ENCODE measurements around the gene COX8C. TPM values are rescaled to one million over a fixed set of nuclear protein-coding genes. Genes with fewer than 3 reads are reported as not detected.
A peak's percentile ranks its signal among the peaks of the same experiment; 100 is the strongest.

COX8C gene
- total and polyA plus RNA-seq, 2 experiments from 2014 or later: 0.73 TPM; not detected in 1

DNA sequence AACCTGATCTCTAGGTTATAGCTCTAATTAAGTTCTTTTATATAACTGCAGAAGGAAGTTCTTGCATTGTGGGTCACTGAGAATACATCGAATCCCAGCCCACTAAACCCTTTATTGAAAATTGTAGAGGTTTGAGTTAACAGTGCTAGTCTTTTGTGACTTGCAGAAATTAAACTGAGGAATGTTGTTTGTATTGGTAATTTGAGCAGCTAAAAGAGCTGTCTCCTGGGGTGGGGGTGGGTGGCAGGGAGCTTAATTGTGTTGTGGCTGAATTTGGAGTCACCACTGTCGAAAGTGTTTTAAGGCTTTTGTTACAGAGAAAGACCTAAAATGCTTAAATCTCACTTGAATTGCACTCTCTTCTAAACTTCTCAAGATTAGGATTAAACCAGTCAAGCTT, 3.2 kb upstream of the COX8C start:
- Histone ChIP-seq H3F3A (replicated peaks; ENCODE audit: low read depth) (peaks cover 10% of the 10 kb centered on the region; the same call in 1 of the 2 replicates), H3K36me3 (ENCODE audit: insufficient read depth) (peaks cover 15% of the 10 kb centered on the region; the same call in 1 of the 2 replicates), H3K27ac (ENCODE audit: low read depth) (peak overlapping the region; percentile 97), H3K9me2 (ENCODE audit: insufficient read depth) (peaks cover 9% of the 10 kb centered on the region), H4K20me1 (replicated peaks; ENCODE audit: insufficient read depth) (no peaks in the 10 kb centered on the region), H3K79me2 (replicated peaks; ENCODE audit: insufficient read depth) (no peaks in the 10 kb centered on the region), H3K4me3 (peak overlapping the region; percentile 35), H3K4me1 (ENCODE audit: insufficient read depth) (peaks cover 29% of the 10 kb centered on the region), H3K4me2 (peak overlapping the region; percentile 58), H3K27me3 (ENCODE audit: insufficient read depth) (no peaks in the 10 kb centered on the region), H2AFZ (peak overlapping the region; percentile 6; the same call in 1 of the 2 replicates)
- Mint-ChIP-seq H3K4me1 (peaks cover 24% of the 10 kb centered on the region), H3K27me3 (ENCODE audit: insufficient read depth, low read depth, poor library complexity) (peaks cover 8% of the 10 kb centered on the region), H3K4me3 (peak overlapping the region; percentile 37; the same call in 2 of the 3 replicates), H3K9me3 (peaks cover 63% of the 10 kb centered on the region), H3K36me3 (ENCODE audit: low read depth) (peaks cover 54% of the 10 kb centered on the region), H3K27ac (peak overlapping the region; percentile 94)
- DNase-seq (ENCODE audit: low spot score) (peak; percentile 75), ATAC-seq (peak; percentile 82)
- no peak for TF ChIP-seq ZNF331 (CRISPR knock-in tag; IDR thresholded peaks at IDR 0.05; ENCODE audit: low read depth)
- TF ChIP-seq, protein P1, sequence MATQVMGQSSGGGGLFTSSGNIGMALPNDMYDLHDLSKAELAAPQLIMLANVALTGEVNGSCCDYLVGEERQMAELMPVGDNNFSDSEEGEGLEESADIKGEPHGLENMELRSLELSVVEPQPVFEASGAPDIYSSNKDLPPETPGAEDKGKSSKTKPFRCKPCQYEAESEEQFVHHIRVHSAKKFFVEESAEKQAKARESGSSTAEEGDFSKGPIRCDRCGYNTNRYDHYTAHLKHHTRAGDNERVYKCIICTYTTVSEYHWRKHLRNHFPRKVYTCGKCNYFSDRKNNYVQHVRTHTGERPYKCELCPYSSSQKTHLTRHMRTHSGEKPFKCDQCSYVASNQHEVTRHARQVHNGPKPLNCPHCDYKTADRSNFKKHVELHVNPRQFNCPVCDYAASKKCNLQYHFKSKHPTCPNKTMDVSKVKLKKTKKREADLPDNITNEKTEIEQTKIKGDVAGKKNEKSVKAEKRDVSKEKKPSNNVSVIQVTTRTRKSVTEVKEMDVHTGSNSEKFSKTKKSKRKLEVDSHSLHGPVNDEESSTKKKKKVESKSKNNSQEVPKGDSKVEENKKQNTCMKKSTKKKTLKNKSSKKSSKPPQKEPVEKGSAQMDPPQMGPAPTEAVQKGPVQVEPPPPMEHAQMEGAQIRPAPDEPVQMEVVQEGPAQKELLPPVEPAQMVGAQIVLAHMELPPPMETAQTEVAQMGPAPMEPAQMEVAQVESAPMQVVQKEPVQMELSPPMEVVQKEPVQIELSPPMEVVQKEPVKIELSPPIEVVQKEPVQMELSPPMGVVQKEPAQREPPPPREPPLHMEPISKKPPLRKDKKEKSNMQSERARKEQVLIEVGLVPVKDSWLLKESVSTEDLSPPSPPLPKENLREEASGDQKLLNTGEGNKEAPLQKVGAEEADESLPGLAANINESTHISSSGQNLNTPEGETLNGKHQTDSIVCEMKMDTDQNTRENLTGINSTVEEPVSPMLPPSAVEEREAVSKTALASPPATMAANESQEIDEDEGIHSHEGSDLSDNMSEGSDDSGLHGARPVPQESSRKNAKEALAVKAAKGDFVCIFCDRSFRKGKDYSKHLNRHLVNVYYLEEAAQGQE (IDR thresholded peaks at IDR 0.05; ENCODE audit: unreplicated experiment): no peak
- TF ChIP-seq, protein P2, sequence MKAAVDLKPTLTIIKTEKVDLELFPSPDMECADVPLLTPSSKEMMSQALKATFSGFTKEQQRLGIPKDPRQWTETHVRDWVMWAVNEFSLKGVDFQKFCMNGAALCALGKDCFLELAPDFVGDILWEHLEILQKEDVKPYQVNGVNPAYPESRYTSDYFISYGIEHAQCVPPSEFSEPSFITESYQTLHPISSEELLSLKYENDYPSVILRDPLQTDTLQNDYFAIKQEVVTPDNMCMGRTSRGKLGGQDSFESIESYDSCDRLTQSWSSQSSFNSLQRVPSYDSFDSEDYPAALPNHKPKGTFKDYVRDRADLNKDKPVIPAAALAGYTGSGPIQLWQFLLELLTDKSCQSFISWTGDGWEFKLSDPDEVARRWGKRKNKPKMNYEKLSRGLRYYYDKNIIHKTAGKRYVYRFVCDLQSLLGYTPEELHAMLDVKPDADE (IDR thresholded peaks at IDR 0.05): no peak
- TF ChIP-seq JUNB (IDR thresholded peaks at IDR 0.05; ENCODE audit: unreplicated experiment): no peak

DNA sequence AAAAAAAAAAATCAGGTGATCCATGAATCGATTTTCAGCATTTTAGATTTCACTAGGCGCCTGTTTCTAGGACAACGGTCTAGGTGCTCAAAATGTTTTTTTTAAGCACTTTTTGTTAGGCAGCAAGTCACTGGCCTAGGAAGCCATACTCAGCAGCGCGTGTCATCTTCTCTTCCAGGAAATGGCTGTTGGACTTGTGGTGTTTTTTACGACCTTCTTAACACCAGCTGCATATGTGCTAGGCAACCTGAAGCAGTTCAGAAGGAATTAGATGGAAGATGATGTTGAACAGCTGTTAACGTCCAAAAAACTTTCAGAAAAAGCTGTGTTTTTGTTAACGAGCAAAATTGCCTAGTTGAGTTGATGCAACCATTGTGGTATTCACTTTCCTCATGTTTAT, 868 bp downstream of the COX8C start:
- H3K27ac Mint-ChIP-seq: no peak overlapping the region
- peaks cover 29% of the 10 kb centered on the region for H3K9me3 Mint-ChIP-seq
- peaks cover 21% of the 10 kb centered on the region for H3K36me3 Mint-ChIP-seq (ENCODE audit: low read depth)
- no peak overlapping the region for H3K4me3 Mint-ChIP-seq
- Histone ChIP-seq H4K20me1 (replicated peaks; ENCODE audit: insufficient read depth) (no peaks in the 10 kb centered on the region), H3K36me3 (ENCODE audit: insufficient read depth) (no peaks in the 10 kb centered on the region), H3F3A (replicated peaks; ENCODE audit: low read depth) (0 out of 2 replicates have a peak, but pooled peaks cover 4% of the 10 kb centered on the region), H2AFZ (no peak overlapping the region), H3K27me3 (ENCODE audit: insufficient read depth) (no peaks in the 10 kb centered on the region), H3K4me3 (no peak overlapping the region), H3K4me2 (no peak overlapping the region), H3K9me2 (ENCODE audit: insufficient read depth) (peaks cover 9% of the 10 kb centered on the region), H3K79me2 (replicated peaks; ENCODE audit: insufficient read depth) (no peaks in the 10 kb centered on the region), H3K4me1 (ENCODE audit: insufficient read depth) (peaks cover 31% of the 10 kb centered on the region), H3K27ac (ENCODE audit: low read depth) (no peak overlapping the region)
- ATAC-seq: no peak
- H3K4me1 Mint-ChIP-seq: peaks cover 32% of the 10 kb centered on the region
- DNase-seq (ENCODE audit: low spot score): no peak
- no peaks in the 10 kb centered on the region for H3K27me3 Mint-ChIP-seq (ENCODE audit: insufficient read depth, low read depth, poor library complexity)
- TF ChIP-seq EZH2phosphoT487 (IDR thresholded peaks at IDR 0.05; ENCODE audit: unreplicated experiment): no peak
- no peak for TF ChIP-seq EZH2 (IDR thresholded peaks at IDR 0.05; ENCODE audit: low read depth, unreplicated experiment)
- no peak for TF ChIP-seq ZNF331 (CRISPR knock-in tag; IDR thresholded peaks at IDR 0.05; ENCODE audit: low read depth)
- TF ChIP-seq STAT1 (IDR thresholded peaks at IDR 0.05; ENCODE audit: unreplicated experiment): no peak
- TF ChIP-seq, protein P1 (IDR thresholded peaks at IDR 0.05; ENCODE audit: unreplicated experiment): no peak
- TF ChIP-seq, protein P2 (IDR thresholded peaks at IDR 0.05): no peak
- TF ChIP-seq POLR2AphosphoS5 (IDR thresholded peaks at IDR 0.05; ENCODE audit: low read depth): no peak
- TF ChIP-seq, protein P3, sequence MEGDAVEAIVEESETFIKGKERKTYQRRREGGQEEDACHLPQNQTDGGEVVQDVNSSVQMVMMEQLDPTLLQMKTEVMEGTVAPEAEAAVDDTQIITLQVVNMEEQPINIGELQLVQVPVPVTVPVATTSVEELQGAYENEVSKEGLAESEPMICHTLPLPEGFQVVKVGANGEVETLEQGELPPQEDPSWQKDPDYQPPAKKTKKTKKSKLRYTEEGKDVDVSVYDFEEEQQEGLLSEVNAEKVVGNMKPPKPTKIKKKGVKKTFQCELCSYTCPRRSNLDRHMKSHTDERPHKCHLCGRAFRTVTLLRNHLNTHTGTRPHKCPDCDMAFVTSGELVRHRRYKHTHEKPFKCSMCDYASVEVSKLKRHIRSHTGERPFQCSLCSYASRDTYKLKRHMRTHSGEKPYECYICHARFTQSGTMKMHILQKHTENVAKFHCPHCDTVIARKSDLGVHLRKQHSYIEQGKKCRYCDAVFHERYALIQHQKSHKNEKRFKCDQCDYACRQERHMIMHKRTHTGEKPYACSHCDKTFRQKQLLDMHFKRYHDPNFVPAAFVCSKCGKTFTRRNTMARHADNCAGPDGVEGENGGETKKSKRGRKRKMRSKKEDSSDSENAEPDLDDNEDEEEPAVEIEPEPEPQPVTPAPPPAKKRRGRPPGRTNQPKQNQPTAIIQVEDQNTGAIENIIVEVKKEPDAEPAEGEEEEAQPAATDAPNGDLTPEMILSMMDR (conservative IDR thresholded peaks at IDR 0.05; ENCODE audit: low read depth in 2 of 2): no peak
- TF ChIP-seq NANOG (IDR thresholded peaks at IDR 0.05; ENCODE audit: borderline replicate concordance): no peak
- TF ChIP-seq JUNB (IDR thresholded peaks at IDR 0.05; ENCODE audit: unreplicated experiment): no peak
- no peak for TF ChIP-seq CREB1 (CRISPR knock-in tag; IDR thresholded peaks at IDR 0.05; ENCODE audit: low read depth)

Measured in GM23338 (cell line).